Adipocyte (in vitro differentiated cells): ENCODE results near the gene FCHSD2.

Experiments
- DNase-seq: peaks from one replicate; pipeline ENCODE4 v3.0.0-alpha.2; 2015; ENCODE audit warnings: low read depth
- H3K27me3 ChIP-seq: replicated peaks from 2 replicates; pipeline ENCODE4 v1.7.0; 2013; ENCODE audit warnings: mild to moderate bottlenecking, low read length, moderate library complexity; ENCODE audit not compliant: control insufficient read depth, insufficient read depth
- H3K36me3 ChIP-seq: 2 replicates; pipeline ENCODE4 v1.7.0; 2013; ENCODE audit warnings: low read length, mild to moderate bottlenecking, moderate library complexity; ENCODE audit not compliant: control insufficient read depth, insufficient read depth, severe bottlenecking
- H3K4me1 ChIP-seq: 2 replicates; pipeline ENCODE4 v1.7.0; 2013; ENCODE audit warnings: mild to moderate bottlenecking, low read length, moderate library complexity; ENCODE audit not compliant: control insufficient read depth, insufficient read depth
- H3K4me3 ChIP-seq: 2 replicates; pipeline ENCODE4 v1.7.0; 2013; ENCODE audit warnings: mild to moderate bottlenecking, low read length, moderate library complexity
- H3K9ac ChIP-seq: 2 replicates; pipeline ENCODE4 v1.7.0; 2013; ENCODE audit warnings: mild to moderate bottlenecking, low read length, moderate library complexity
- H3K9me3 ChIP-seq: 2 replicates; pipeline ENCODE4 v1.7.0; 2013; ENCODE audit warnings: mild to moderate bottlenecking, low read length, moderate library complexity; ENCODE audit not compliant: control insufficient read depth

Gene FCHSD2

DNA sequence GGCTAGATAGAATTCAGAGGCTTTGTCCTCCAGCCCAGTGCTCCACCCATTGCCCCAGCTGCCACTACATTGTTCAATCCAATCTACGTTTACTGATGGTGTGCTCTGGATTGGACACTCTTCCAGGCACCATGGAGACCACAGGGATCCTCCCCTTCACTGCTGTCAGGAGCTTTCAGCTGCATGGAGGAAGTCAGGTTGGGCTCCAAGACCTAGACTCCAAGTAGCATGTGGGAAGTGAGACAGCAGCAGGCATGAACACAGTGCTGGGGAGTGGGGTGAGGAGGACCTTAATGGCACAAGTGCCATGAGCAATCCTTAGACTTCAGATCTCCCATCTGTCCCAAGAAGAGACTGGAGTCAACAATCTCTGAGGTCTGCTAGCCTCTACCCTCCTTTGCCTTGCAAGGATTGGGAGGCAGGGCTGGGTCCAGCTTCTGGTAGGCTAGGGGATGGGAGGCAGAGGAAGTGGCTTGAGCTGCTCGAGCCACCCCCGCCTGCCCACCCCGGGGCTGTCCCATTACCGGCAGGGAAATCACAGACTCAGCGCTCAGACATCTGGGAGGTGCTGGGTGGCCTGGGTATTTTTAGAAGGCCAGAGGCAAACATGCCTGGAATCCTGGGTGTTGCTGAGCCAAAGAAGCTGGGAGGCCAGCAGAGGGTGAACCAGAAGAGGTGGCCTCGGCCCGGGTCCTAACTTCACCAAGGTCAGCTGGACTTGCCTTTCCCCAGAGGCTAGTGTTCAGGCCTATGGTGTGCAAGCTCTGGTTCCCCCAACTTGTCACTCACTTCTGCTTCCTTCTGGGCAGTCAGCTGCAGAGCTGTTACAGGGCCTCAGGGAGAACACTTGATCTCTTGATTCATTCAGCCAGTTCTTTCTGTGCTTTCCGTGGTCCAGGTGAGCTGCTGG, 15.2 kb upstream of the FCHSD2 start:
- peak; percentile 87 for DNase-seq
- no peak overlapping the region for H3K4me3 ChIP-seq
- H3K9me3 ChIP-seq: peaks cover 2% of the 10 kb centered on the region
- H3K4me1 ChIP-seq: peaks cover 20% of the 10 kb centered on the region
- H3K36me3 ChIP-seq: no peaks in the 10 kb centered on the region
- no peak overlapping the region for H3K9ac ChIP-seq
- no peaks in the 10 kb centered on the region for H3K27me3 ChIP-seq

DNA sequence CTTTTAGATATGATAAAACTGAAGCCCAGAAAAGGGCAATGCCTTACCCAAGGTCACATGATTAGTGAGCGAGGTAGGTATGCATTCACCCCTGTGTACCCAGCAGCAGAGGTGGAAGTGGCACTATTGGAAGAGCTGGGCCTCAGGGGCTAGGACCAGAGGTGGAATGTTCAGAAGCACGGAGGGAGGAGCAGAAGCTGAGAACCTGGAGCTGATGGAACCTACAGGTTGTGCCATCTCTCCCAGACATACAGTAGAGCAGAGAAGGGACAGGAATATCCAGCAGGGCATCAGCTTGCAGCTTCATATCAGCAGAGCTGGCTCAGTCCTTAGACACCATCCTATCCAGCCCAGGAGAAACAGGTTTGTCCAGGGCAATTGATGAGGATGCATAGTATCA, 14.6 kb upstream of the FCHSD2 start:
- DNase-seq: no peak
- no peaks in the 10 kb centered on the region for H3K27me3 ChIP-seq
- no peak overlapping the region for H3K9ac ChIP-seq

DNA sequence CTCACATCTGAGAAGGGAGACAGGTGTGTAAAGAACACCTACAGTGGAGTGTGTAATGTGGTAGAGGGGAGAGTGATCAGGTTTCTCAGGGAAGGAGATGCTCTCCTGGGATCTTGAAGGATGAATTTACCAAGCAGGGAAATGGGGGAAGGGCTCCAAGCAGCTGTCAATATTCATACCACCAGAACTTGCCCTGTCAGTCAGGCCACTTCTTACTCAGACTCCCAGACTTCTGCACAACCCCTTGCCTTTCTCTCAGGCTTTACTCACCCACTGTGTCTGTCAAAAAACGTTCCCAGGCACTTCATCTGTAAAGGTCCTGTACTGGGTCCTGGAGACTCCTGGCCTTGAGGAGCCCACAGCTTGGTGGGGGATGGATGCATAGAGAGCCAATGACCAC, 14.0 kb upstream of the FCHSD2 start:
- Histone ChIP-seq H3K36me3 (no peaks in the 10 kb centered on the region), H3K9me3 (no peaks in the 10 kb centered on the region), H3K27me3 (no peaks in the 10 kb centered on the region), H3K4me3 (no peak overlapping the region), H3K4me1 (peaks cover 20% of the 10 kb centered on the region), H3K9ac (no peak overlapping the region)
- DNase-seq: no peak

More for the DNA sequence above, 14.6 kb upstream of the FCHSD2 start:
- Histone ChIP-seq H3K36me3 (no peaks in the 10 kb centered on the region), H3K4me1 (peaks cover 20% of the 10 kb centered on the region), H3K9me3 (peaks cover 2% of the 10 kb centered on the region), H3K4me3 (no peak overlapping the region)

DNA sequence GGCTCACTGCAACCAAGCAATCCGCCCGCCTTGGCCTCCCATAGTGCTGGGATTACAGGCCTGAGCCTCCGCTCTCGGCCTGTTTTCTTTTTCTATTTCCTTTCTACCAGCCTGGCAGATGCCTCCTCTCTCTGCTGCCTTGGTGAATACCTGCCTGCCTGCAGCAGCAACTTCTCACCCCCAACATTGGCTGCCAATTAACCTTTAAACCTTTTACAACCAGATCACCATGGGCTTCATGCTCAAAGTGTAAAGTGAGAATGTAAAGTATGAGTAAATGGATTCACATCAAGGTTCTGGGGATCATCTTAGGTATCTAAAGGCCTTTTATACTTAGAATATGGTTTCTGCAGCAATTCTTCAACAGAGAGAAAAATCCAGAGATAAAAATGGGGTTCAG, 13.0 kb upstream of the FCHSD2 start:
- no peaks in the 10 kb centered on the region for H3K27me3 ChIP-seq
- H3K4me1 ChIP-seq: peaks cover 20% of the 10 kb centered on the region
- H3K4me3 ChIP-seq: no peak overlapping the region
- no peaks in the 10 kb centered on the region for H3K36me3 ChIP-seq
- no peak overlapping the region for H3K9ac ChIP-seq
- H3K9me3 ChIP-seq: no peaks in the 10 kb centered on the region
- no peak for DNase-seq

- Histone ChIP-seq H3K4me1 (peaks cover 20% of the 10 kb centered on the region), H3K27me3 (no peaks in the 10 kb centered on the region), H3K9me3 (no peaks in the 10 kb centered on the region), H3K36me3 (no peaks in the 10 kb centered on the region), H3K9ac (no peak overlapping the region), H3K4me3 (no peak overlapping the region)
- DNase-seq: no peak
These were observed 12.1 kb upstream of the FCHSD2 start for GRCh38 chr11:73154178-73154577.

- H3K36me3 ChIP-seq: no peaks in the 10 kb centered on the region
- peaks cover 13% of the 10 kb centered on the region for H3K4me1 ChIP-seq
- no peak overlapping the region for H3K9ac ChIP-seq
- no peak overlapping the region for H3K4me3 ChIP-seq
- no peaks in the 10 kb centered on the region for H3K9me3 ChIP-seq
- no peak for DNase-seq
- H3K27me3 ChIP-seq: no peaks in the 10 kb centered on the region
These were observed 10.9 kb upstream of the FCHSD2 start for GRCh38 chr11:73152861-73153483.

DNA sequence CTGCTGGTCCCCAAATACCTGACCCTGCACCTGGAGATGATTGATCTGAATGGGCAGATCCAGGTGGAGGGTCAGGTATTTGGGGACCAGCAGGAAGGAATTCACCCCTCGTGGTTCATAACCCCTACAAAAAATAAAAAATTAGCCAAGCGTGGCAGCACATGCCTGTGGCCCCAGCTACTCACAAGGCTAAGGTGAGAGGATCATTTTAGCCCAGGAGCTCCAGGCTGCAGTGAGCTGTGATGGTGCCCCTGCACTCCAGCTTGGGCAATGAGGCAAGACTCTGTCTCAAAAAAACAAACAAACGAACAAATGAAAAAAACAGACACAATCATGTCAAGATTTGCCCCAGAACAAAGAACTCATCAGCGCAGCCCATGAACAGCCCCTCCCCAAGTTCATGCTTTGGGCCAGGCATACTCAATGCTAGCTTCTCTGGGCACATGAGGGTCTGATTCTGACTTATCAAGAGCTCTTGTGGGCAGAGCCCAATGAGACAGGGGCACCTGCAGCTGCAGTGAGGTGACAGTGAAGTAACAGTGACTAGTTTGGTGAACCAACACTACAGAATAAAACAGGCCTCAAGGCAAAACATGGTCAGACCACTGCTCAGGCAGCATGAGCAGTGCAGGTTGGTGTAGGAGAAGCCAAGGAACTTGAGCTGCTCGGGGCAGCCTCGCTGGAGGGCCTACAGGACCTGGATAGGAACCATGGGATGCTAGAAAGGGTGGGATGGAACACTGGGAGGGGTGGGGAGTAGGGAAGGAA, 10.2 kb upstream of the FCHSD2 start:
- H3K4me3 ChIP-seq: no peak overlapping the region
- no peak for DNase-seq
- no peaks in the 10 kb centered on the region for H3K9me3 ChIP-seq
- H3K9ac ChIP-seq: no peak overlapping the region
- H3K4me1 ChIP-seq: peaks cover 6% of the 10 kb centered on the region
- H3K36me3 ChIP-seq: no peaks in the 10 kb centered on the region
- H3K27me3 ChIP-seq: no peaks in the 10 kb centered on the region

DNA sequence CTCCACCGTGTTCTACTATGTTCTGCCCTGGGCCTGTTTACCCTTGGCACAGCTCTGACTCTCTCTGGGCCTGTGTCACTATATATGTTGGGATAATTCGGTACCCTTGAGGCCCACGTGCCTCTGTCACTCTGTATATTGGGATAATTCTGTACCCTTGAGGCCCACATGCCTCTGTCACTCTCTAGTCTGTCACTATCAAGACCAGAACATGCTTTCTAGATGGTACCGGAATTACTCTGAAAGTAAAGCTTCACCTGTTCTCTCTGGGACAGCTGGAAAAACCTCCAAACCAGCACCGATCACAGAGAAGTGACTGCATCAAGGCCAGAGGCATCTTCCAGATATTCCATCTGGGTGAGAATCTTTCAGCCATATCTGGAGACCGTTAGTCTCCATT, 9.3 kb upstream of the FCHSD2 start:
- H3K27me3 ChIP-seq: no peaks in the 10 kb centered on the region
- H3K4me1 ChIP-seq: no peaks in the 10 kb centered on the region
- H3K4me3 ChIP-seq: no peak overlapping the region
- H3K36me3 ChIP-seq: no peaks in the 10 kb centered on the region
- H3K9ac ChIP-seq: no peak overlapping the region
- DNase-seq: no peak
- H3K9me3 ChIP-seq: no peaks in the 10 kb centered on the region

- Histone ChIP-seq H3K4me3 (no peak overlapping the region), H3K4me1 (no peaks in the 10 kb centered on the region), H3K9me3 (no peaks in the 10 kb centered on the region), H3K27me3 (no peaks in the 10 kb centered on the region), H3K9ac (no peak overlapping the region), H3K36me3 (no peaks in the 10 kb centered on the region)
- no peak for DNase-seq
These were observed 7.0 kb upstream of the FCHSD2 start for GRCh38 chr11:73149105-73149504.

GRCh38 chr11:73147771-73148681, 5.9 kb upstream of the FCHSD2 start:
- no peak overlapping the region for H3K9ac ChIP-seq
- H3K27me3 ChIP-seq: no peaks in the 10 kb centered on the region
- H3K9me3 ChIP-seq: no peaks in the 10 kb centered on the region
- no peak overlapping the region for H3K4me3 ChIP-seq
- H3K36me3 ChIP-seq: no peaks in the 10 kb centered on the region
- DNase-seq: no peak
- H3K4me1 ChIP-seq: peaks cover 2% of the 10 kb centered on the region
